Activated CD4-positive, alpha-beta T cell treated with anti-CD3 and anti-CD28 coated beads, Interleukin-2, amount 50 U/mL, for 48 hours (primary cell): Measurements from ENCODE around the gene IL22RA1.

Experiments
- DNase-seq, 2 experiments: peaks; one replicate each; pipeline ENCODE4 v3.0.0-alpha.2; 2020

IL22RA1 gene

DNA sequence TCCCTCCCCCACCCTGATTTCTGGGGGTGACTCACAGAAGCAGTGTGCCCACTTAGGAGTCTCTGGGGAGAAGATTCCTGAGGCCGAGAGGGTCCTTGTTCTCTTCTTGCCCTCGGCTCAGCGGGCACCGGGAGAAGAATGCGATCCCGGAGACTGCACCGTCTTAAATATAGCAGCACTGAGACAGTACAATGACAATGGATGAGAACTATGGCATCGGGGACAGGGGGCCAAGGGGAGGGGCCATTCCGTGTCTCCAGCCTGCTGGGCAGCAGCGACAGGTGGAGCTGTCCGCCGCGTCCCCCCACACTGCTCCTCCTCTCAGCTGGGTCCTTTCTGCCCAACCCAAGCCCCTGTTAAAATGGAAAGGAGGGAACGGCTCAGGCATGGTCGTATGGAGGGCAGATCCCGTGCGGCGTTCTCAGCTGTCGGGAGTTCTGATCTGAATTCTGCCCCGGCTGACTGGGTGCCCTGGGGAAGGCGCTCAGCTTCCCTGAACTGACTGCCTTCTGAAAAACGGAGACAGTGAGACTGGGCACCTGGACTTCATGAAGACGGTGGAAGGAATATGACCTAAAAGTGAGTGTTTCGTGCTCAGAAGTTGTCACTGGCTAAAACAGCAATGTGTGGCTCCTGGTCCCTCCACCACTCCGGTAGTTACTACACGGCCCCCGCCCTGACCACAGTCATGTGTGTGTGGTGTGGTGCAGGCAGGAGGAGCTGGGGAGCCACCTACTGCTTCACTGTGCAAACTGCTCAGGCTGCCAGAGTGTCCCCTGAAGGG, 30.8 kb downstream of the IL22RA1 start, which contains the start of gene MYOM3:
Gene MYOM3 (minus strand): TSS at position 140 of the 784 bp plus-strand sequence. CDS start 3,499 bp downstream, outside the sequence.
- peak; percentile 54 to 63 for DNase-seq

DNA sequence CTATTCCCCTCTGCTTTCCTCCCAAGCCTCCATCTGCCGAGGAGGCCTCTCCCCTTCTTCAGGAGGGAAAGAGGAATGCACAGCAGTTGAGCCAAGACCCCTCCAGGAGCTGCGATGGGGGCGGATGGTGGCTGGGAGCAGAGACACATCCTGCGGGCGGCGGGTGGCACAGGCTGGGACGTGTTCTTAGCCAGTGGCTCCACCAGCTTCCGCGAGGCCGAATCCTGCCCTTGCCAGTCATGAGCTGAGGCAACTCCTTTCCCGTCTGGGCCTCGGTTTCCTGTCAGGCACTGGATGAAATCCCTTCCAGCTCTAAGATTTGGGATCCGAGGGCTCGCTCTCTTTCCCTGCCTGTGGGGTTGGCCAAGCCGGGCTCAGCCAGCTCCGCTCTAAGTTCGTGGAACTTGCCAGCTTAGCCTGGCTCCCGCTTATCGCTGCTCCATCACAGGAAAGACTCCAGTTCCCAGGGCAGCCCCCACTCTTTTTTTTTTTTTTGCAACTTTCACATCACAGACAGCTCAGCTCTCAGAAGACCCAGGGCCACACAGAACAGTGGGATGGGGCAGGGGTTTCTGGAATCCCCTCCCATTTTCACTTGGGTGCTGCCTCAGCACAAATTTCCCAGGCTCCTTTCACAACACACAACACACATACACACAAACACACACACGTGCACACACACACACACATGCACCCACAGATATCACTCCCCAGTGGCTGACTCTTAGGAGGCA, 31.5 kb downstream of the IL22RA1 start:
- DNase-seq, result no peak

DNA sequence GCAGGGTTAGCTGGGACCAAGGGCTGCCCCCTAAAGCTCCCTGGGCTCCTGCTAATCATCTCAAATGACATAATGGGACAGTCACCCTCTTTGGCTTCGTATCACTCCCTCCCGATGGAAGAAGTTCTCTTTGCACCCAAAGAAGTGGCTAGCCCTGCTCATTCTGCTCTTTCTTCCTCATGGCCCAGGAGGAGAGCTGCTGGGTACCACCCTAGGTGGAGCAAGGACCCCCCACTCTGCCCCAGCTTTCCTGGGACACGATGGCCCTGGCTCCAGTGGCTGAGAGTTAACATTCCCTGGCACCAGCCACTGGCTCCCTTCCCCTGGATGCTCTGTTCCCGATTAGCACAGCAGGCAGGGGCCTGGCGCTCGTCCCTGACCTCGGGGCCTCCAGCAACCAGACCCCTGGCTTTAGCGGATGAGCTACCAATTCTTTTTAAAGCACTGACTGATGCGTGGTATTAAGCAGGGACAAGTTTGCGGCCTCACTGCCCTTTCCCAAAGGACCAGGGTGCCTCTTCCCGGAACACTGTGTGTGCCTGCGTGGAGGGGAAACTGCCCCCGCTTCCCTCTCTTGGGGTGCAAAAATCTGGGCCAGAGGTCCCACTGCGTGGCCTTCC, 32.2 kb downstream of the IL22RA1 start:
- DNase-seq, result no peak

DNA sequence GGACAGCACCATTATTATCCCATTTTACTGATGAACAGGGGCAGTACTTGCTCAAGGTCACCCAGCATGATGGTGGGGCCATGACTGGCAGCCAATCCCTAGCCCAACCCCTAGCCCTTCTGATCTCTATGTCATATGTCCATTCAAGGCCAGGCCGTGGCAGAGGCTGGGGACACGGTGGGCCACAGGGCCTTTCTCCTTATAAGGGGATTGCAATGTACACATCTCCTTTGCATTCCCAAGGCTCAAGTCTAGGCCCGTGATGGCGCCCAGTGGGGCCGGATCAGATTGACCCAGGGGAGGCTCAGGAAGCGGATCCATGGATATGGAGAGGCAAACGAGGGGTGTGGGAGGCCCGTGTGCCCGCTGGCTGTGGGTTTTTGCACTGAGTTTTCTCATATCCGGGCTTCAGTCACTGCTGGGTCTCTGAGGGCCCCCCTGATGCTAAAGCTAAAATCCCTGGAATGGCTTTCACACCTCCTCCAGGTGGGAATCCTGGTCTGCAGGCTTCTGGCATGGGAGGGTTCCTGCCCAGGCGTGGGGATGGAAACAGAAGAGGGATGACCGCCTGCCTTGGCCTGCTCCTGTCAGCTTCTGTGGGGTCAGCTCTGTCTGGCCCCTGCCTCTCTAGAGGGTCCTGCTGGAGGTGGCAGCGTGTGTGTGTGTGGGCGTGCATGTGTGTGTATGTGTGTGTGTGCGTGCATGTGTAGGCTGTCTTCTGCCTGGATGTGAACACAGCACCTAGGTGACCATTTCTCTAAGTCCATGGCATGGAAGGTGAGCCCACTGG, 33.1 kb downstream of the IL22RA1 start:
- no peak for DNase-seq

DNA sequence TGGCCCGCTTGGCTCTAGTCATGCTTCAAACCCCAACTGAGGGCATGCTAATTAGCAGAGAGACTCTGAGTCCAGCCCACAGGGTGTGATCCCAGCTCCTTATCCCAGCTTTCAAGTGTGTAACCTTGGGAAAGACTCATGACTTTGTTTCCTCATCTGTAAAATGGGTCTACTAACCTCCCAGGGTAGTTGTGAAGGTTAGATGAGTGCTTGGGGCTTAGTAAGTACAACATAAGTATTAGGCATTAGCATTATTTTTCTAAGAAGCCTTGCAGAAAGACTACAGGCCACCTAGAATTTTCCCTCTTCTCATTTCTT, 33.8 kb downstream of the IL22RA1 start:
- DNase-seq, result no peak

DNA sequence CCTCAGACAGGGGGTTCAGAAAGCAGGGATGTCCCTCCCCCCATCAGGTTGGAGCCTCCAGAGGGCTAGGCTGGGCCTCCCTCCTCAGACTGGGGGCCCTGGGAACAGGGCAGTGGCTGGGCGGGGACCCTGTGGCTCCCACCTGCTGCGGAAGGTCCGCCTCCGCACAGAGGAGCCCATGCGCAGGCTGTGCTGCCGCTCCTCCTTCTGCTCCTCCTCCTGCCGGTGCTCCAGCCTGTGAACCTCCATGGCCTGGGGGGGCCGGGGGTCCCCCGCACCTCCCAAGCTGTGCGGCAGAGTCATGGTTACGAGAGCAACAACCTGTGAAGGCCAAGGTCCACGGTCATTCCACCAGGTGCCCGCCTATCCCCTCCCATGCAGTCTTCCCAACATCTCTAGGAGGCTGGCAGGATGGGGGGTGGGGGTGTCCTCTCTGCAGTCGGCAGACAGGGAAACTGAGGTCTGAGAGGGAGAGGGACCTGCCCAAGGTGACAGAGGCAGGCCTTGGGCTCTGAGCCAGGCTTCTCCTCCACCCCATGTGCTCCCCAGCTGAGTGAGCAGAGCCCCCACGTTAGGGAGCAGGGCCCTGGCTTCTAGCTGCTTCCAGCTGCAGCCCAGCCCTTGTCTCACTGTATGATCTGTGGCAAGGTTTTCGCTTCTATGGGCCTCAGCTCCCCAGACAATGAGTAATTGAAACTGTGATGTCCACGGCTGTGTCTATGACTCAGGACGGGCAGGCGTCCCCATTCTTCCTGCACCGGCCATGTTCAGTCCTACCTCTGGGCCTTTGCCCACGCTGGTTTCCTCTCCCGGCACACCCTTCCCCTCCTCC, 34.4 kb downstream of the IL22RA1 start:
- DNase-seq, result peak; percentile 17 to 32

DNA sequence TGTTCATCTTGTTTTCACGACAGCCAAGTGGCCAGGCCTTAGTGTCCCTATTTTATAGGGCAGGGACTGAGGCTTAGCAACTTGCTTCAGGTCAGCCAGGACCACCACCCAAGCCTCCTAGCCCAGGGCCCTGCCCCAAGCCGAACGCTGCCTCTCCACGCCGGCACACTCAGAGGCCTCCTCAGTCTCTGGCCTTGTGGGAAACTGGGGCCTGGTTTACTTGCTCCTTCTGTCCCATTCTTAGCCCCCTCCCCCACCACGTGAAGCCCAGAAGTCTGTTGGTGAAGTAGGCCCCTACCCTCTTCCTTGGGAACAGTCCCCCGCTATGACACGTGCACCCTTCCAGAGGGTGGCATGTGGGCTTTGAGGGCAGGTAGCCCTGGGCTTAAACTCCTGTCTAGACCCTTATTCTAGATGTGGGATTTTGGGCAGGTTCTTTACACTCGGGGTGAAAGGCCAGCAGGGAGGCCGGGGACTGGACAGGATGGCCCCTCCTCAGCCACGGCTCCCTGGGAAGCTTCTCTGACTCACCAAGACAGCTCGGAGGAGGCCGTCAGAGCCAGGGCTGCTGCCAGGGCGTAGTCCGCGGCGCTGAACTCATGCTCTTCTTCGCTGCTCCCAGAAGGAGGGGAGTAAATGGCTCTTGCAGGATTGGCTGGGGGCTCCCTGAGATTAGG, 35.3 kb downstream of the IL22RA1 start:
- DNase-seq, result no peak

DNA sequence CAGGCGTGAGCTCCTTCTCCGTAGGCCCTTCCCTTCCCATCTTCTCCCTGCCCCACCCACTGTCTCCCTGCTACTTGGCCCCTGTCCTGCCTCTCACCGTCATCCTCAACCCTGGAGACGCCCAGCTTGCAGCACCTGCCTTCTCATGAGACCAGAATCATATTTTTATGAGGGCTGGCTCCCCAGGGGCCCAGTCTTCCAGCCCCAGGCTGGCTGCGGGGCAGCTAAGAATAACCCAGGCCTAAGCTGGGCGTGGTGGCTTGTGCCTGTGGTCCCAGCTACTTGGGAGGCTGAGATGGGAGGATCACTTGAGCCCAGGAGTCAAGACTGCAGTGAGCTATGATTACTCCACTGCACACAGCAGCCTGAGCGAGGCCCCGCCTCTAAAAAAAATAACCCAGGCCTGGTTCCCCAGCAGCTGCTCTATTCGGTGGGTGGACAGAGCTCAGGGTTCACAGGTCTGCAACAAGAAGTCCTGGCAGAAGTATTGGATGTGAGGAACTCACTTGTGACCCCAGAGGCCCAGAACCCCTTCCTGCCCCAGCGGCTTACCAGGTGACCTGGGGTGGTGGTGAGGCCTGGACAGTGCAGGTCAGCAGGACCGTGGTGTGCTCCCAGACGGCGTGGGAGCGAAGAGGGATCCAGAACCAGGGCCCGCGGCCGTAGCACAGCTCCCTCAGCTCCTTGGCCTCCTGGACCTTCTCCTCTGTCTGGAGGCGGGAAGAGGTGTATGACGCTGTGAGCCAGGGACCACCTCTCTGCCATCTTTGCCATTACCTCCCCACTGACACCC, 37.4 kb downstream of the IL22RA1 start:
- no peak for DNase-seq

DNA sequence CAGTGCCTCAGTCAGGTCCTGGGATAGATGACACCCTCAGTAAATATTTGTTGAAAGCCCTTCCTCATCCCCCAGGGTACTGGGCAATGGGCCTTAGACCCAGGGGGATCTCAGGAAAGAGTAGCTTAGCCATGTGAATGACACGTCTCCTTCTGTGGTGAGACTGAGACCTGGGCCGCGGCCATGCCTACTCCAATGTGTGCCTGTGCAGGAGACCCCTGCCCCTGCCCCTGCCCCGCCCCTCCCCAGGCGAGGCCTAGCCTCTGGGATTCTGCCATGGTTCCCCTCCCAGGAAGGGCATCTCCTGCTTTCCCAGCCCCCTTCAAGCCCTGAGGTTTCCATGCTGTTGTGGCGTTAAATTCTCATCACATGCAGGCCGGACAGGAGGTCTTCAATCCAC, 38.1 kb downstream of the IL22RA1 start:
- no peak for DNase-seq

DNA sequence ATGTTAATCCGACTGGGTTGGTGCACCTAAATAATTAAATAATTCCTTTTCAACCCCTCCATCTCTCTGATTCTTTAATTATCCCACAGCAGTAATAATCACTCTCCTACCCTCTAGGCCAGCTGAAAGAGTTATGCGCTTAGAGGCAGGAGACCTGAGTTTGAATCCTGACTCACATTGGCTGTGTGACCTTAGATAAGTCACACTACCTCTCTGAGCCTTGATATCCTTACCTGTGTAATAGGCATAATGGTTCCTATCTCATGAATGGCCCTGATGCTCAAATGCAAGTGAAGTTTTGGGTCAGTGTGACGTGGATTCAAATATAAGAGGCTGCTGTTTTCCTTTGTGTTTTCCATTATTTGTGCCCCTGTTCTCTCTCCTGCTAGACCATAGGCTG, 39.1 kb downstream of the IL22RA1 start:
- no peak for DNase-seq

DNA sequence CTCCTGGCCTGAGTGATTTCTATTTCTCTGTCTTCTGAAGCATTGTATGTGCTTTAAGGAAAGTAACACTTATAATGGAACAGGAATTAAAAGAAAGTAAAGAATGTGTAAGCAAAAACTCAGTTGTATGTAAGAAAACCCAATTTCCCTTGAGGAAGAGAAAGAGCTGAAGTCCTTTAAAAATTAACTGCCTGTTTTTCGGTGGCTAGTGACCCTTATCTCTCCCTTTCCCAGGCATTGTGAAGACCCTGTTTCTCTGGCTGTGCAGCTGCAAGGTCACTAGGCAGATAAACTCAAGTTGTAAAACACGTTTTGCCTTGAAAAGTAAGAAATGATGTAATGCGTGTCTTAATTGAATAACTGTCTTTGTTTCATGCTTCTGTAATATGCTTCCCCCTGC, 39.5 kb downstream of the IL22RA1 start:
- no peak for DNase-seq

DNA sequence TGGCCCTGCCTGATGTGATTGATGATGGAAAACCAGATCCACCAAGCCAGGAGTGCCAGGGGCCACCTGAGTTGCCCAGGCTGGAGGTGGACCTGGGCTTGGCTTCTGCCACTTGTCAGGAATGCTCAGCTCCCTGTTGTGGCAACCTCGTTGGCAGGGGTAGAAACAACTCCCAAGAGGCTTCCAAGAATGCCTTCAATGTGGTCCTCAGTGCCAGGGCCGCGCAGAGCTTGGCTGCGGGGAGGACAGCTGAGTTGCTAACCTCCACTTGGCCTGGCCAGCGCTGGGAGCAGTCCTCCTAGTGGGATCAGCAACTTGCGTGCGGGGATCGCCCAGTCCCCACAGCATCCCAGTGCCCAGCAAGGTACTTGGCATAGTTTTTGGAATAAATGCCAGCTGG, 40.0 kb downstream of the IL22RA1 start:
- DNase-seq, result no peak

DNA sequence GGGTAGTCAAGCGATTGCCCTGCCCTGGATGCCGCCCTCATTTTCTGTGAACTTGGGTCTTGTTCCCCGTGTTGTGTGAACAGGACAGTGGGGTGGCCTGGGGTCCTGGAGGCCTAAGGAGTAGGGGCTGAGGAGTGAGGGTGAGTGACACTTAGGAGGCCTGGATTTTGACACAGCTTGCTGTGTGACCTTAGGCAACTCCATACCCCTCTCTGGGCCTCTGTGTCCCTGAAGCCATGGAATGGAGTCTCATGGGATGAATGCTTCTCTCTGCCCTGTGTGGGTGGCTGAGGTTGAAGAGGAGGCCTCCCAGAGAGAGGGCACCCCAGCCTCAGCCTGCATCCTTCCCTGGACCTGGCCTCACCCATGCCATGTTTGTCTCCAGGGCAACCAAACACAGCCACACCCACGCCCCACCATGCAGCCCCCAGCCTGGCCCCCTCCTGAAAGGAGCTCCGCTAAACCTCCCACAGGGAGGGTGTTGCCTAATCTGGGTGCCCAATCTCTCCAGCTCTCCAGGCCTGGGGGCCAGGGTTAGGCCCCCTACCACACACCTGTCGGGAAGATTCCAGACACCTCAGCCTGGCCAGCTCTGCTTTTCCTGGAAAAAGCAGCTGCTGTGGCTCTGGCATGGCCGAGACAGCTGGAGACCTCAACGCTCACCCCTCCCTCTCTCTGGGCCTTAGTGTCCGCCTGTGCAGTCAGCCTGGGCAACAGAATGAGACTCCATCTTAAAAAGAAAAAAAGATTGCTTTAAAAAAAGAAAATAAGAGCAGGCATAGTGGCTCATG, 40.9 kb downstream of the IL22RA1 start:
- DNase-seq, result no peak

DNA sequence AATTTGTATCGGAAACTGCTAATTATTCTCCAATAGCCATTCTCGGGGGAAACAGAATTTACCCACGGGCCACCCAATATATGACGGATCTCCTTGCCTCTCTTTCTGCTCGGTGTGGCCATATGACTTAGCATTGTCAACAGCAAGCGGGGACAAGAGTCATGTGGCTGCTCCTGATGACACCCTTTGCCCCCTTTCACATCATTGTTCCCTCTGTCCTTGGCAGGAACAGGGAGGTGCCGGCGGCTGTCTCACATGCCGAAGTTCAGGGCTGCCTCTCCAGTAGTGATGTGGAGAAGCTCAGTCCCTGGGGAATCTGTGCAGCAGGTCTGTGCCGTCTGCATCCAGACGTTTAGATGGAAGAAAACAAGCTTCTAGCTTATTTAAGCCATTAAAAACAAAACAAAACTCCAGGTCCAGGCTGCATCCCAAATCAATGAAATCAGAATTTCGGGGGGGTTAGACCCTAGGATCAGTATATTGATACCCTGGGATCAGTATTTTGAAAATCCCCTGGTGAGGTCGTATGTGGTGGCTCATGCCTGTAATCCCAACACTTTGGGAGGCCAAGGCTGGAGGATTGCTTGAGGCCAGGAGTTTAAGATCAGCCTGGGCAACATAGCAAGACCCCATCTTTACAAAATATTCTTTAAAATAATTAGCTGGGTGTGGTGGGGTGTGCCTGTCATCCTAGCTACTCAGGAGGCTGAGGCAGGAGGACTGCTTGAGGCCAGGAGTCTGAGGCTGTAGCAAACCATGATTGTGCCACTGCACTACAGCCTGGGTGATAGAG, 41.8 kb downstream of the IL22RA1 start:
- DNase-seq, result no peak

DNA sequence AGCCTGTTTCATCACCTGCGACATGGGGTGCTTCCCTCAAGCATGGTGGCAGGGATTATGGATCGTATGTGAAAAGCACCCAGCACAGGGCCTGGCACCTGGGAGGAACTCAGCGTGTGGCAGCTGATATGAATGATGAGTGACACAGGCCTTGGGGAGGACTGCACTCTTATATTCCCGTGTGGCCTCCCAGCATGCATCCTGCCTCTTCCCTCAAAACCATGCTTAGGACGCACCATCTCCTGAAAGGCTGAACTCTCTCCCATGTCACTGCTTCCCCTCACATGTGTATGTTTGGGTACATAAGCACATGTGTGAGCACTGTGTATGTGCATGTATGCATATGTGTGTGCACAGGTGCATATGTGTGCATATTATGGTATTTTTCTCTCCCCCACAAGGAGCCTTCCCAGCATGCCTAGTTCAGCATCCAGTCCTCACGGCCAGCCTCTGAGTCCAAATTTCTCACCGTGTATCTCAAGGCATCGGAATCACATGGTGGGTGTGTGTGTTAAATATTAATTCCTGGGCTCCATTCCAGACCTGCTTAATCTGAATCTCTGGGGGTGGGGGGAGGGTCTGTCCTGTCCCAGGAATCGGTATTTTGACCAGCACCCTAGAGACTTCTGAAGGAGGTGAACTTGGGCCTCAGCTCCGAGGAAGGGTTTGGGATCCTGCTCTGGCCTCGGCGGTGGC, 43.8 kb downstream of the IL22RA1 start:
- no peak for DNase-seq

DNA sequence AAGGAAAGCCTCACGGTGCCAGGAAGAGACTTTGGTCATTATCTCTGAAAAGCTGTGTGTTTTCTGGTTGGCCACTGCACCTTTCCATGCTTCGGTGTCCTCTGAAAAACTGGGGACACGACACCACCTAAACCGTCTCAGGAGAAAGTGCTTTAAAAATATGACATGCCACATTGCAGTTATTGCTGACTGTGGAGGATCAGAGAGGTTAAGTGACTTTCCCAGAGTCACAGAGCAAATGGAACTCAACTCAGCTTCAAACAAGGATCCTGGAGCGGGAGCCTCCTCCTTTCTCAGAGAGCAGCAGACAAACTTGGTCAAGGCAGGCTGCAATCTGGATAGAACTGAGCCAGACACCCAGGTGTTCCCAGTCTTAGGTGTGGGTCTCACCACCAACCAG, 44.8 kb downstream of the IL22RA1 start:
- DNase-seq, result no peak

DNA sequence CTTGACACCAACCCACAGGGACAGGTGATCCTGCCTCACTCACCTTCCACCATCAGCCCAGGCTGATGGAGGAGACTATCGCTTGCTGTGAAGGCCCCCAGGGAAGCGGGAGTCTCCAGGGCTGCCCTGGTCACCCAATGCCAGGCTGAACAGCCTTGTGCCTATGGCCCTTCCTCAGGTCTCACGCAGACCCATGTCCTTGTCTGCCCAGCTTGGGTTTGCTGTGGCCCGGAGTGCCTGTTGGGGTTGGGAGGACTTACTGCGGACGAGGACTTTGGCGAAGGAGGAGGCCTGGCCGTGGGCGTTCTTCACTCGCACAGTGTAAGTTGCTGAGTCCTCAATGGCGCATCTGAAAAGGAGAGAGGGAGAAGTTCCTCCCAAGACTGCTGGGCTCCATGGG, 45.3 kb downstream of the IL22RA1 start:
- DNase-seq, result no peak

DNA sequence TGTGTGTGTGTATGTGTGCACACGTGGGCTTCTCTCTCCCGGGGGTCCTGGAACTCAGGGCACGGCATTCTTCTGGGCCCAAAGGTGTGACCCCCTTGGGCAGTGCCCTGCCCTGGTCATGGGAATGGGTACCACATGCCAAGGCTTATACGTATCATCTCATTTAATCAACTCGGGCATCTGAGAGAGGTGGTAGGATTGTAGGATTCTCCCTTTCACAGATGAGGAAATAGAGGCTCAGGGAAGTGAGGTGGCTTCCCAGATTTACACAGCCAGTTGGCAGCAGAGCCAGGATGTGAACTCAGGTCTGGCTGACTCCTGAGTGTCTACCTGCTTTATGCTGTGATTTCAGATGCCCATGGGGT, 46.2 kb downstream of the IL22RA1 start:
- DNase-seq, result no peak
